HepG2 (cell line): ENCODE results near the gene PLCB4. TPM values are rescaled to one million over a fixed set of nuclear protein-coding genes. Genes with fewer than 3 reads are reported as not detected.
A peak's percentile ranks its signal among the peaks of the same experiment; 100 is the strongest.

Experiments used
- ATM ChIP-seq: fragments of 450-650 bp; IDR thresholded peaks from 2 replicates; pipeline ENCODE4 v1.7.1; 2017; ENCODE audit warnings: mild to moderate bottlenecking, borderline replicate concordance
- CENPBD1 ChIP-seq: sonication (generic); formaldehyde crosslinking; IDR thresholded peaks from 2 replicates; pipeline ENCODE4 v1.8.0; 2022; ENCODE audit warnings: missing genetic modification reagents, low read depth, mild to moderate bottlenecking, borderline replicate concordance
- CREBL2 ChIP-seq: sonication (generic); formaldehyde crosslinking; IDR thresholded peaks from 2 replicates; pipeline ENCODE4 v1.8.1; 2023; ENCODE audit warnings: missing genetic modification reagents, mild to moderate bottlenecking, borderline replicate concordance
- DR1 ChIP-seq: sonication (generic); formaldehyde crosslinking; IDR thresholded peaks from 2 replicates; pipeline ENCODE4 v1.8.0; 2021; ENCODE audit warnings: mild to moderate bottlenecking, missing genetic modification reagents, inconsistent platforms
- MAFG ChIP-seq: sonication (generic); formaldehyde crosslinking; IDR thresholded peaks from 2 replicates; pipeline ENCODE4 v1.5.1; 2020; ENCODE audit warnings: mild to moderate bottlenecking, missing genetic modification reagents
- NR2F1 ChIP-seq, 2 experiments: fragments of 450-650 bp in 1 of 2; formaldehyde crosslinking in 1 of 2; IDR thresholded peaks; 2 replicates each; pipeline versions ENCODE4 v1.5.0 to v1.6.1; 2016 to 2020; ENCODE audit warnings: mild to moderate bottlenecking in 1 of 2, missing compliant biosample characterization in 1 of 2, missing genetic modification reagents in 1 of 2, moderate library complexity in 1 of 2
- NRL ChIP-seq: sonication (generic); formaldehyde crosslinking; IDR thresholded peaks from 2 replicates; pipeline ENCODE4 v1.5.0; 2020; ENCODE audit warnings: missing genetic modification reagents, mild to moderate bottlenecking, moderate library complexity, borderline replicate concordance
- THAP7 ChIP-seq: sonication (generic); formaldehyde crosslinking; IDR thresholded peaks from 2 replicates; pipeline ENCODE4 v1.8.1; 2023; ENCODE audit warnings: mild to moderate bottlenecking, missing genetic modification reagents
- TOE1 ChIP-seq: sonication (generic); formaldehyde crosslinking; IDR thresholded peaks from 2 replicates; pipeline ENCODE4 v1.4.0; 2020; ENCODE audit warnings: mild to moderate bottlenecking, missing genetic modification reagents
- TRIM22 ChIP-seq: fragments of 450-650 bp; IDR thresholded peaks from 2 replicates; pipeline ENCODE4 v1.6.1; 2017
- YEATS2 ChIP-seq: sonication (generic); formaldehyde crosslinking; IDR thresholded peaks from 2 replicates; pipeline ENCODE4 v1.4.0; 2020; ENCODE audit warnings: missing genetic modification reagents, borderline replicate concordance
- ZMYM4 ChIP-seq: sonication (generic); formaldehyde crosslinking; IDR thresholded peaks from 2 replicates; pipeline ENCODE4 v1.8.1; 2023; ENCODE audit warnings: mild to moderate bottlenecking, missing genetic modification reagents
- ZNF143 ChIP-seq: sonication (generic); formaldehyde crosslinking; IDR thresholded peaks from 2 replicates; pipeline ENCODE4 v1.4.0; 2020; ENCODE audit warnings: missing genetic modification reagents
- ZNF256 ChIP-seq: sonication (generic); formaldehyde crosslinking; conservative IDR thresholded peaks from 2 replicates; pipeline ENCODE4 v1.4.0; 2020; ENCODE audit warnings: missing genetic modification reagents
- ZNF431 ChIP-seq: sonication (generic); formaldehyde crosslinking; IDR thresholded peaks from 2 replicates; pipeline ENCODE4 v1.9.0; 2022; ENCODE audit warnings: missing genetic modification reagents, low read depth, mild to moderate bottlenecking, borderline replicate concordance
- ZNF557 ChIP-seq: sonication (generic); formaldehyde crosslinking; IDR thresholded peaks from 2 replicates; pipeline ENCODE4 v1.4.0; 2020; ENCODE audit warnings: missing genetic modification reagents
- ZNF589 ChIP-seq: sonication (generic); formaldehyde crosslinking; conservative IDR thresholded peaks from 2 replicates; pipeline ENCODE4 v1.8.0; 2022; ENCODE audit warnings: mild to moderate bottlenecking, moderate library complexity, missing genetic modification reagents
- ZNF660 ChIP-seq: sonication (generic); formaldehyde crosslinking; IDR thresholded peaks from 2 replicates; pipeline ENCODE4 v1.5.1; 2020; ENCODE audit warnings: mild to moderate bottlenecking, low read depth, missing genetic modification reagents, borderline replicate concordance
- polyA plus RNA-seq, 8 experiments: library from polyadenylated mRNA; depleted of rRNA in 3 of 8; stranded (reverse) in 7 of 8; unstranded in 1 of 8; fragments of >200 nt; fragmentation: Illumina TruSeq in 4 of 8; extraction: Trizol in 4 of 8; gene quantifications; 2 replicates each; pipeline versions ENCODE4 v1.2.1 to v1.2.3, GENCODE V29; 2011 to 2016; ENCODE audit warnings: low read depth in 4 of 8, missing spikeins in 1 of 8, mixed read lengths in 1 of 8; ENCODE audit not compliant: insufficient read depth in 1 of 8
- total RNA-seq, 5 experiments: library from RNA; depleted of rRNA; stranded (reverse); fragments of >200 nt; fragmentation: Illumina TruSeq; extraction: Trizol; gene quantifications; 2 replicates each; pipeline ENCODE4 v1.2.3, GENCODE V29; 2016; ENCODE audit warnings: low read depth in 1 of 5
- TF ChIP-seq, protein P1 (sequence below): sonication (generic); formaldehyde crosslinking; IDR thresholded peaks from 2 replicates; pipeline ENCODE4 v1.4.0; 2020; ENCODE audit warnings: mild to moderate bottlenecking, missing genetic modification reagents
- TF ChIP-seq, protein P2 (sequence below): sonication (generic); formaldehyde crosslinking; IDR thresholded peaks from 2 replicates; pipeline ENCODE4 v1.4.0; 2020; ENCODE audit warnings: mild to moderate bottlenecking, missing genetic modification reagents

Gene PLCB4
- total and polyA plus RNA-seq, 2 of the 13 experiments (the other 11 are each of a cell fraction or from before 2014, with no cell fraction given), result 0.01 TPM; not detected in 1

GRCh38 chr20:9359561-9360308 lies 290.8 kb downstream of the PLCB4 start (continued):
- TF ChIP-seq ZMYM4 (CRISPR knock-in tag), result 0 out of 2 replicates have a peak, but pooled peaks have one; percentile 16
- TF ChIP-seq THAP7, result no peak
- TF ChIP-seq ZNF256, result 0 out of 2 replicates have a peak, but pooled peaks have one; percentile 12
- no peak for TF ChIP-seq YEATS2 (CRISPR knock-in tag)
- TF ChIP-seq NRL (CRISPR knock-in tag), result no peak
- no peak for TF ChIP-seq TOE1
- no peak for TF ChIP-seq DR1 (CRISPR knock-in tag)
- TF ChIP-seq ZNF557 (CRISPR knock-in tag), result no peak
- no peak for TF ChIP-seq ZNF660
- TF ChIP-seq, protein P1, sequence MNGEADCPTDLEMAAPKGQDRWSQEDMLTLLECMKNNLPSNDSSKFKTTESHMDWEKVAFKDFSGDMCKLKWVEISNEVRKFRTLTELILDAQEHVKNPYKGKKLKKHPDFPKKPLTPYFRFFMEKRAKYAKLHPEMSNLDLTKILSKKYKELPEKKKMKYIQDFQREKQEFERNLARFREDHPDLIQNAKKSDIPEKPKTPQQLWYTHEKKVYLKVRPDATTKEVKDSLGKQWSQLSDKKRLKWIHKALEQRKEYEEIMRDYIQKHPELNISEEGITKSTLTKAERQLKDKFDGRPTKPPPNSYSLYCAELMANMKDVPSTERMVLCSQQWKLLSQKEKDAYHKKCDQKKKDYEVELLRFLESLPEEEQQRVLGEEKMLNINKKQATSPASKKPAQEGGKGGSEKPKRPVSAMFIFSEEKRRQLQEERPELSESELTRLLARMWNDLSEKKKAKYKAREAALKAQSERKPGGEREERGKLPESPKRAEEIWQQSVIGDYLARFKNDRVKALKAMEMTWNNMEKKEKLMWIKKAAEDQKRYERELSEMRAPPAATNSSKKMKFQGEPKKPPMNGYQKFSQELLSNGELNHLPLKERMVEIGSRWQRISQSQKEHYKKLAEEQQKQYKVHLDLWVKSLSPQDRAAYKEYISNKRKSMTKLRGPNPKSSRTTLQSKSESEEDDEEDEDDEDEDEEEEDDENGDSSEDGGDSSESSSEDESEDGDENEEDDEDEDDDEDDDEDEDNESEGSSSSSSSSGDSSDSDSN (CRISPR knock-in tag), result no peak
- TF ChIP-seq ZNF589 (CRISPR knock-in tag), result no peak
- no peak for TF ChIP-seq ZNF143 (CRISPR knock-in tag)
- TF ChIP-seq CREBL2 (CRISPR knock-in tag), result no peak
- TF ChIP-seq CENPBD1, result no peak
- TF ChIP-seq NR2F1 (CRISPR knock-in tag; IDR thresholded peaks at IDR 0.05), result peak; percentile 55 to 68; a peak in 1 of 4 replicates
- TF ChIP-seq, protein P2, sequence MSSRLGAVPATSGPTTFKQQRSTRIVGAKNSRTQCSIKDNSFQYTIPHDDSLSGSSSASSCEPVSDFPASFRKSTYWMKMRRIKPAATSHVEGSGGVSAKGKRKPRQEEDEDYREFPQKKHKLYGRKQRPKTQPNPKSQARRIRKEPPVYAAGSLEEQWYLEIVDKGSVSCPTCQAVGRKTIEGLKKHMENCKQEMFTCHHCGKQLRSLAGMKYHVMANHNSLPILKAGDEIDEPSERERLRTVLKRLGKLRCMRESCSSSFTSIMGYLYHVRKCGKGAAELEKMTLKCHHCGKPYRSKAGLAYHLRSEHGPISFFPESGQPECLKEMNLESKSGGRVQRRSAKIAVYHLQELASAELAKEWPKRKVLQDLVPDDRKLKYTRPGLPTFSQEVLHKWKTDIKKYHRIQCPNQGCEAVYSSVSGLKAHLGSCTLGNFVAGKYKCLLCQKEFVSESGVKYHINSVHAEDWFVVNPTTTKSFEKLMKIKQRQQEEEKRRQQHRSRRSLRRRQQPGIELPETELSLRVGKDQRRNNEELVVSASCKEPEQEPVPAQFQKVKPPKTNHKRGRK, result no peak
- TF ChIP-seq TRIM22, result no peak
- TF ChIP-seq ZNF431 (CRISPR knock-in tag), result 0 out of 2 replicates have a peak, but pooled peaks have one; percentile 10
- TF ChIP-seq MAFG, result no peak
- TF ChIP-seq ATM, result no peak
